GM18505 (cell line): ENCODE measurements around the gene PCDHGC3.

ENCODE experiments used
- ATAC-seq: cut with Tn5 transposase; IDR thresholded peaks from one replicate; pipeline ENCODE4 v1.9.1; 2021; ENCODE audit not compliant: unreplicated experiment
- POLR2A ChIP-seq: IDR thresholded peaks from 4 replicates; pipeline ENCODE4 v1.6.1; 2011; ENCODE audit warnings: borderline replicate concordance; ENCODE audit not compliant: insufficient read depth, insufficient read length; ENCODE audit errors: extremely low read depth

The PCDHGC3 gene

DNA sequence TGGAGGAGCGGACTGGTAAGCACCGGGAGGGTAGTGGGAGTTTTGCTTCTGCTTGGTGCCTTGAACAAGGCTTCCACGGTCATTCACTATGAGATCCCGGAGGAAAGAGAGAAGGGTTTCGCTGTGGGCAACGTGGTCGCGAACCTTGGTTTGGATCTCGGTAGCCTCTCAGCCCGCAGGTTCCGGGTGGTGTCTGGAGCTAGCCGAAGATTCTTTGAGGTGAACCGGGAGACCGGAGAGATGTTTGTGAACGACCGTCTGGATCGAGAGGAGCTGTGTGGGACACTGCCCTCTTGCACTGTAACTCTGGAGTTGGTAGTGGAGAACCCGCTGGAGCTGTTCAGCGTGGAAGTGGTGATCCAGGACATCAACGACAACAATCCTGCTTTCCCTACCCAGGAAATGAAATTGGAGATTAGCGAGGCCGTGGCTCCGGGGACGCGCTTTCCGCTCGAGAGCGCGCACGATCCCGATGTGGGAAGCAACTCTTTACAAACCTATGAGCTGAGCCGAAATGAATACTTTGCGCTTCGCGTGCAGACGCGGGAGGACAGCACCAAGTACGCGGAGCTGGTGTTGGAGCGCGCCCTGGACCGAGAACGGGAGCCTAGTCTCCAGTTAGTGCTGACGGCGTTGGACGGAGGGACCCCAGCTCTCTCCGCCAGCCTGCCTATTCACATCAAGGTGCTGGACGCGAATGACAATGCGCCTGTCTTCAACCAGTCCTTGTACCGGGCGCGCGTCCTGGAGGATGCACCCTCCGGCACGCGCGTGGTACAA is 556 bp downstream of the PCDHGC3 start:
- no peak for TF ChIP-seq POLR2A
- peak; percentile 30 for ATAC-seq

DNA sequence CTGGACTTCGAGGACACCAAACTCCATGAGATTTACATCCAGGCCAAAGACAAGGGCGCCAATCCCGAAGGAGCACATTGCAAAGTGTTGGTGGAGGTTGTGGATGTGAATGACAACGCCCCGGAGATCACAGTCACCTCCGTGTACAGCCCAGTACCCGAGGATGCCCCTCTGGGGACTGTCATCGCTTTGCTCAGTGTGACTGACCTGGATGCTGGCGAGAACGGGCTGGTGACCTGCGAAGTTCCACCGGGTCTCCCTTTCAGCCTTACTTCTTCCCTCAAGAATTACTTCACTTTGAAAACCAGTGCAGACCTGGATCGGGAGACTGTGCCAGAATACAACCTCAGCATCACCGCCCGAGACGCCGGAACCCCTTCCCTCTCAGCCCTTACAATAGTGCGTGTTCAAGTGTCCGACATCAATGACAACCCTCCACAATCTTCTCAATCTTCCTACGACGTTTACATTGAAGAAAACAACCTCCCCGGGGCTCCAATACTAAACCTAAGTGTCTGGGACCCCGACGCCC is 1.3 kb downstream of the PCDHGC3 start:
- TF ChIP-seq POLR2A: no peak
- ATAC-seq: no peak

GRCh38 chr5:141477815-141478214 is 2.0 kb downstream of the PCDHGC3 start:
- no peak for TF ChIP-seq POLR2A
- ATAC-seq: no peak

GRCh38 chr5:141478321-141478945 is 2.7 kb downstream of the PCDHGC3 start:
- no peak for ATAC-seq
- no peak for TF ChIP-seq POLR2A

- ATAC-seq: no peak
- TF ChIP-seq POLR2A: no peak
Measured at GRCh38 chr5:141479776-141480175, 4.0 kb downstream of the PCDHGC3 start.

DNA sequence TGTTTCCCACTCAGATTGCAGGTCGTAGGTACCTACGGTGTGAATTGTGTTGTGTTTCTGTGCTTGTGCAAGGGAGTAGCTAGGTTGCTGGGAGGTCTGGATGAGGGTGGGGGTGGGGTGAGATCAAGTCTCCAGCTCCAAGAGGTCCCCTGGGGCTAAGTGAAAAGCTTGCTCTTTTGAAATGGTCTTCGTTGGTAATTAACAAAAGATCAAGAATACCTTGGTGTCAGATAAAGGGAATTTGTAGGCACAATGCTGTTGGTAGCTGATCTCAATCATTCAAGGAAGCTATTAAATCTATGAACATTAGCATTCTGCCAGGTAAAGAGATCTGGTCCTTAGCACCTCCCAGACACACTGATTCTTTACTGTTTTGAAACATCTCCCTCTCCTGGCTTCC is 8.1 kb downstream of the PCDHGC3 start:
- ATAC-seq: no peak
- no peak for TF ChIP-seq POLR2A

GRCh38 chr5:141484310-141484640 is 8.5 kb downstream of the PCDHGC3 start:
- no peak for TF ChIP-seq POLR2A
- ATAC-seq: no peak

- ATAC-seq: peak; percentile 39
Measured at GRCh38 chr5:141484641-141485311, 9.0 kb downstream of the PCDHGC3 start, which contains the start of gene PCDHGC4. PCDHGC4 (plus strand) TSS chr5:141485030; CDS start chr5:141485174, 144 bp downstream.

GRCh38 chr5:141485321-141486055 is 9.7 kb downstream of the PCDHGC3 start:
- no peak for ATAC-seq
- no peak for TF ChIP-seq POLR2A

More at GRCh38 chr5:141484641-141485311, 9.0 kb downstream of the PCDHGC3 start, which contains the start of gene PCDHGC4:
- no peak for TF ChIP-seq POLR2A

DNA sequence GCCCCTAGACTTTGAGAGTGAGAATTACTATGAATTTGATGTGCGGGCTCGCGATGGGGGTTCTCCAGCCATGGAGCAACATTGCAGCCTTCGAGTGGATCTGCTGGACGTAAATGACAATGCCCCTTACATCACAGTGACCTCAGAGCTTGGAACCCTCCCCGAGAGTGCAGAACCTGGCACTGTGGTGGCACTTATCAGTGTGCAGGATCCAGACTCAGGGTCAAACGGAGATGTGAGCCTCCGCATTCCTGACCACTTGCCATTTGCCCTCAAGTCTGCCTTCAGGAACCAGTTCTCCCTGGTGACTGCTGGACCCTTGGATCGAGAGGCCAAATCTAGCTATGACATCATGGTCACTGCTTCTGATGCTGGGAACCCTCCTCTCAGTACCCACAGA is 10.3 kb downstream of the PCDHGC3 start:
- no peak for TF ChIP-seq POLR2A

DNA sequence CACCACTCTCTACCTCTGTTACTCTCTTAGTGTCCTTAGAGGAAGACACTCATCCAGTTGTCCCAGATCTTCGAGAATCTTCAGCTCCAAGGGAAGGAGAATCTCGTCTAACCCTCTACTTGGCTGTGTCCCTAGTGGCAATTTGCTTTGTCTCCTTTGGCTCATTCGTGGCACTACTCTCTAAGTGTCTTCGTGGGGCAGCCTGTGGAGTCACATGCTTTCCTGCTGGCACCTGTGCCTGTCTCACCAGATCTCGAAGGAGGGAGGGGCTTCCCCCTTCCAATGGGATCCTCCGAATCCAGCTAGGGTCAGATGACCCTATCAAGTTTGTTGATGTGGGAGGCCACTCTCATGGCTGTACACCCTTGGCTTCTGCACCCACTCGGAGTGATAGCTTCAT is 11.4 kb downstream of the PCDHGC3 start:
- ATAC-seq: no peak

More for the DNA sequence above, 10.3 kb downstream of the PCDHGC3 start:
- ATAC-seq: no peak

DNA sequence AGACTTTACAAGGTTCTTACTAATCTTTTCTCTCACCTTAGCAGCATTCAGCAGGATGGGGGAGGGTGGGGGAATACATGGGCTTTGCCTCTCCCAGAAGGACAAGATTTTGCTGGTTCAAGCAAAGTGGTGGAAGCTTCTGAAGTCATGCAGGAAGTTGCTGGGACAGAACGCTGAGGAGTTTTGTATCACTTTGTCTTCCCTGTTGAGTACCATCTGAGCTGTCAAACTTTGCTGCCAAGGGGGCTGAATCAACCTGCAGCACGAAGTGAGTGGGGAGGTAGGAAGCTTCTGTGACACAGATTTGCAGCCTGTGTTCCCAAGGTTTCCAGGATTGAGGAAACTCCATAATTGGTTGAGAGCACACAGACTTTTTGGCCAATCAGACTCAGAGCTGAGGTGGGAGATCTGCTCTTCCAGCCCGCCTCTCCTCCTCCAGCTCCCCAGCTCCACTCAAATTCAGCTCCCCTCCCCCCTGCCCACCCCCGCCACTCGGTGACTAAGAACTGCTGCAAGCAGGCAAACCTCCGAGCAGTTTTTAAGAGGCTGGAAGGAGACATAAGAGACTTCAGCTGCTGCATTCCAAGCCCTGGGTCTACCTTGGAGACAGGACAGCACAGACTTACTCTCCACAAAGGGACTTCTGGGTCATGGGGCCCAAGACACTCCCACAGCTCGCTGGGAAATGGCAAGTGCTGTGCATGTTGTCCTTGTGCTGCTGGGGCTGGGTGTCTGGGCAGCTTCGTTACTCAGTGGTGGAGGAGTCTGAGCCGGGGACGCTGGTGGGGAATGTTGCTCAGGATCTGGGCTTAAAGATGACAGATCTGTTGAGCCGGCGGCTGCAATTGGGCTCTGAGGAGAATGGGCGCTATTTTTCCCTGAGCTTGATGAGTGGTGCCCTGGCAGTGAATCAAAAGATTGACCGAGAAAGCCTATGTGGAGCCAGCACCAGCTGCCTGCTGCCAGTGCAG is 13.1 kb downstream of the PCDHGC3 start, which contains the start of gene PCDHGC5:
TSS of gene PCDHGC5 (plus strand) at position 491 of the 971 bp plus-strand sequence. CDS start at position 651, 160 bp downstream.
- ATAC-seq: no peak
- TF ChIP-seq POLR2A: no peak

More for the DNA sequence above, 11.4 kb downstream of the PCDHGC3 start:
- no peak for TF ChIP-seq POLR2A
